ENCODE data around the gene TSPEAR. TPM values are rescaled to one million over a fixed set of nuclear protein-coding genes. Genes with fewer than 3 reads are reported as not detected.
A peak's percentile ranks its signal among the peaks of the same experiment; 100 is the strongest.

The TSPEAR gene
- total and polyA plus RNA-seq, 7 donors = not detected

GRCh38 chr21:44533891-44534627 lies 177.3 kb downstream of the TSPEAR start:
- H3K27me3 ChIP-seq (ENCODE audit: insufficient read depth in 3 of 3, low read length in 2 of 3) = peaks cover 0 to 20% (median 5%) of the 10 kb centered on the region in 3 donors
- no peak for ATAC-seq
- WGBS, 3 donors = 91 to 95% (median 91%) methylated on average over 17 to 21 of the region's 21 CpGs
- no peaks in the 10 kb centered on the region for H3K4me1 ChIP-seq
- H3K36me3 ChIP-seq (ENCODE audit: insufficient read depth in 1 of 2, low read depth in 1 of 2) = no peaks in the 10 kb centered on the region
- H3K9me3 ChIP-seq = no peaks in the 10 kb centered on the region
- DNase-seq = no peak
- intact Hi-C loops (cut with DNase I) = no loop called here
- no peak overlapping the region for H3K27ac ChIP-seq
- no peak overlapping the region for H3K4me3 ChIP-seq
- no peak for TF ChIP-seq CTCF (IDR thresholded peaks at IDR 0.05)

GRCh38 chr21:44533121-44533890 lies 178.1 kb downstream of the TSPEAR start:
- H3K36me3 ChIP-seq (ENCODE audit: insufficient read depth in 1 of 2, low read depth in 1 of 2) = no peaks in the 10 kb centered on the region
- WGBS, 3 donors = 81 to 82% (median 81%) methylated on average over 37 of the region's 37 CpGs
- intact Hi-C loops (cut with DNase I) = no loop called here
- DNase-seq = peak in 1 of 2 donors; percentile 43
- H3K4me1 ChIP-seq = no peaks in the 10 kb centered on the region
- no peak overlapping the region for H3K4me3 ChIP-seq
- peaks cover 0 to 23% (median 4%) of the 10 kb centered on the region in 3 donors for H3K27me3 ChIP-seq (ENCODE audit: insufficient read depth in 3 of 3, low read length in 2 of 3)
- no peak for ATAC-seq
- no peak overlapping the region for H3K27ac ChIP-seq
- no peaks in the 10 kb centered on the region for H3K9me3 ChIP-seq
- TF ChIP-seq CTCF (IDR thresholded peaks at IDR 0.05) = no peak

- Histone ChIP-seq H3K27ac (no peak overlapping the region), H3K27me3 (ENCODE audit: insufficient read depth in 3 of 3, low read length in 2 of 3) (peaks cover 0 to 18% (median 4%) of the 10 kb centered on the region in 3 donors), H3K9me3 (no peaks in the 10 kb centered on the region), H3K4me3 (no peak overlapping the region), H3K4me1 (no peaks in the 10 kb centered on the region), H3K36me3 (ENCODE audit: insufficient read depth in 1 of 2, low read depth in 1 of 2) (no peaks in the 10 kb centered on the region)
- intact Hi-C loops (cut with DNase I) = no loop called here
- ATAC-seq (no peak), DNase-seq (no peak)
- no peak for TF ChIP-seq CTCF (IDR thresholded peaks at IDR 0.05)
- 84 to 87% (median 85%) methylated on average over 16 of the region's 16 CpGs for WGBS, 3 donors
Measured at GRCh38 chr21:44532712-44533111, 178.7 kb downstream of the TSPEAR start.

GRCh38 chr21:44531606-44532564 lies 179.5 kb downstream of the TSPEAR start:
- TF ChIP-seq CTCF (IDR thresholded peaks at IDR 0.05) = no peak
- no peaks in the 10 kb centered on the region for H3K4me1 ChIP-seq
- WGBS, 3 donors = 35 to 44% (median 36%) methylated on average over 30 of the region's 30 CpGs
- H3K36me3 ChIP-seq (ENCODE audit: insufficient read depth in 1 of 2, low read depth in 1 of 2) = no peaks in the 10 kb centered on the region
- DNase-seq (peak in 1 of 2 donors; percentile 30), ATAC-seq (no peak)
- no peak overlapping the region for H3K27ac ChIP-seq
- H3K4me3 ChIP-seq = no peak overlapping the region
- no peaks in the 10 kb centered on the region for H3K9me3 ChIP-seq
- H3K27me3 ChIP-seq (ENCODE audit: insufficient read depth in 3 of 3, low read length in 2 of 3) = peaks cover 0 to 18% (median 4%) of the 10 kb centered on the region in 3 donors
- intact Hi-C loops (cut with DNase I) = no loop called here

Data from psoas muscle (tissue), 8 donors.